NCI-H2107 treated with DMSO at 0.1 percent for 48 hours (cell line): Measurements from ENCODE around the gene C6orf52.
"Not testable (repeated sequence)": the region's sequence is repeated elsewhere in the genome, so short reads cannot be mapped to it uniquely, and the experiment has no call there.

Source experiments
- DNase-seq: peaks from one replicate; lab custom pipeline; 2025; ENCODE audit not compliant: unreplicated experiment; lab: John Stamatoyannopoulos, UW

Gene C6orf52

GRCh38 chr6:10694302-10695085 lies at the start of gene C6orf52, which contains the start of gene PAK1IP1:
Gene C6orf52, minus strand, starts transcription at chr6:10694616. Its CDS starts 7,066 bp downstream, at chr6:10687550.
Gene PAK1IP1, plus strand, starts transcription at chr6:10694972. Its CDS starts 14 bp downstream, at chr6:10694986.
- DNase-seq: peak; percentile 73

GRCh38 chr6:10743515-10743914 lies 49.1 kb upstream of the C6orf52 start:
- DNase-seq: no peak

- no peak for DNase-seq
Measured at GRCh38 chr6:10742251-10742650, 47.8 kb upstream of the C6orf52 start.

GRCh38 chr6:10741643-10742042 lies 47.2 kb upstream of the C6orf52 start:
- DNase-seq: not testable (repeated sequence)

GRCh38 chr6:10740061-10740460 lies 45.6 kb upstream of the C6orf52 start:
- no peak for DNase-seq

GRCh38 chr6:10736731-10737130 lies 42.3 kb upstream of the C6orf52 start:
- no peak for DNase-seq

GRCh38 chr6:10733863-10734262 lies 39.4 kb upstream of the C6orf52 start:
- no peak for DNase-seq

- no peak for DNase-seq
Measured at GRCh38 chr6:10733151-10733715, 38.8 kb upstream of the C6orf52 start.

- DNase-seq: no peak
Measured at GRCh38 chr6:10730254-10730653, 35.8 kb upstream of the C6orf52 start.

- no peak for DNase-seq
Measured at GRCh38 chr6:10725716-10726115, 31.3 kb upstream of the C6orf52 start.

GRCh38 chr6:10725044-10725443 lies 30.6 kb upstream of the C6orf52 start:
- DNase-seq: no peak

GRCh38 chr6:10723567-10723881 lies 29.1 kb upstream of the C6orf52 start:
- no peak for DNase-seq

- peak; percentile 87 for DNase-seq
Measured at GRCh38 chr6:10722820-10723566, 28.6 kb upstream of the C6orf52 start, which contains the start of gene TMEM14C. Gene TMEM14C, plus strand, starts transcription at chr6:10723070. Its CDS starts 1,544 bp downstream, at chr6:10724614.

GRCh38 chr6:10722570-10722819 lies 28.1 kb upstream of the C6orf52 start:
- no peak for DNase-seq

- DNase-seq: no peak
Measured at GRCh38 chr6:10721850-10722569, 27.6 kb upstream of the C6orf52 start.

GRCh38 chr6:10720960-10721849 lies 26.8 kb upstream of the C6orf52 start:
- DNase-seq: not testable (repeated sequence)

- no peak for DNase-seq
Measured at GRCh38 chr6:10720265-10720959, 26.0 kb upstream of the C6orf52 start.

GRCh38 chr6:10719964-10720264 lies 25.5 kb upstream of the C6orf52 start:
- no peak for DNase-seq

GRCh38 chr6:10719296-10719963 lies 25.0 kb upstream of the C6orf52 start:
- no peak for DNase-seq

- no peak for DNase-seq
Measured at GRCh38 chr6:10713962-10714361, 19.5 kb upstream of the C6orf52 start.
